ENCODE data around the gene PCDH9.

The PCDH9 gene

DNA sequence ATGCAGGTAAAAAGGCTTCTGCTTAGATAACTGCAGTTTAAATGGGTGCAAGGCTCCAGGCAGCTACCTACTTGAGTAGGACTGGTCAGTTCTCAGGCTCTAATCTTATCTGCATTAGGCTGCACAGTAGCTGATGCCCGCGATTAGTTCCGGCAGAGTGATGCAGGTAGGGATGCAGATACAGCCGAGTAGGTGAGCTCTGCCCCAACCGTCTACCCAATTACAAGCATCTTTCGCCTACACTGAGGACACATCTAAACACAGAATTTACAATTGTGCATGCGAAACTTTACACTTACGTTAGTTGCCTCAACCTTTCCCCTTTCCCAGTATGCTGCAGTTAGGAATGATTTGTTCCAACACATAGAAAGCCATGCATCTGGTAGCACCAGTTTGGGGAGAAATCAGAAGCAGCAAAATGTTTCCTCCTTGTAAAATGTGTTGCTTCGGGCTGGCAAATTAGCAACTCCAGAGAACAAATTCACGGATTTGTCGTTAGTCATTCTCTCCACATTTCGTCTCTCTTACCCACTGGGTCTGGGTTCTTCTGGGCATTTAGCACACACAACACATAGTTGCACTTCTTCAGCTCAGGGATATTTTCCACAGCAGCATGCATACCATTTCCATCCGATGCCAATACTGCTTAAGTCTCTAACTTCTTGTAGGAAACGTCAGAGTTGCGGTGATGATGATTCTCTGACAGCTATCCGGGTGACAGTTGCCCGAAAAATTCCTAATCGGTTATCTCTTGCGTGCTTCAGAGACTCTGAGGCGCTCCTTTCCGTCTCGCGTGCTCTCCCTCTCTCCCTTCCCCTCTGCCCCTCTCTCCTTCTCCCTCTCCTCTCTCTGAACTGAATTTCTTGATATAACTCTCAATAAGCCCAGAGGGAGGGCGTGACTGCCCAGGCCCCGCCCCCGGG, at the start of gene PCDH9:
TSS of gene PCDH9 (minus strand) at position 856 of the 923 bp plus-strand sequence. CDS start 1,896 bp downstream, outside the sequence.
- no peak for DNase-seq

GRCh38 chr13:67278235-67278634, 48.1 kb upstream of the PCDH9 start:
- no peak for DNase-seq

DNA sequence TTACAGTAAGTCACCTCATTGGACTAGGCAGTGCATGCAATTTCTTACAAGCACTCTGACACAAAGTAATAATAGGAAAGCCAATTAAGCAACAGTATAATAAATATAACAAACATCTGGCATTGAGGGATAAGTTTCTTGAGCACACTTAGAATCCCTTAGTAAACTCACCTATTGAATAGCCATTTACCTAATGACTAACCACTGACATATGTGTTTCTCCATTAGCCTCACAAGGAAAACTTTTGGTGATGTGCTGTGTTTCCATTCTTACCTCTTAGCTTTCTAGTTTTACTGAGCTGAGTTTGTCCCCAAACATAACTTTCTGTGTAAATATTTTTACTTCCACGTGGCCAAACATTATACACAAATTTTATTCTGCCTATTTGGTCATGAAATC, 47.4 kb upstream of the PCDH9 start:
- DNase-seq: no peak

GRCh38 chr13:67275351-67275960, 45.3 kb upstream of the PCDH9 start:
- no peak for DNase-seq

GRCh38 chr13:67273001-67273400, 42.9 kb upstream of the PCDH9 start:
- no peak for DNase-seq

DNA sequence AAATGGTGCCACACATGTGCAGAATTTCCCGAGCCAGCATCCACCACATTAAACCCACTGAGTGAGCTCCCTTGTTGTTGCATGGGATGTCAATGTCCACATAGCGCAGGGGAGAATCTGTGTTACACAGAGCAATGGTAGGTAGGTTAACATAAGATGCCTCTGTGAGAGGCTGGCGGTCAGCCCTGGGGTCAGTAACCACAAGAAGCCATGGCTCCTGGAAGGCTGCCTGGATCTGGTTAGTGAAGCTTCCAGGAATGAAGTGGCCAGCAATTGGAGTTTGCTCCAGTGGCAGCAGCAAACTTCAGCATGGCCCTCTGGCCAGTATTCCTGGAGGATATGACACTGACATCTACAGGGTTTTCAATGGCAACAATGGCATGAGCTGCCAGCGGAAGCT, 37.0 kb upstream of the PCDH9 start:
- no peak for DNase-seq

DNA sequence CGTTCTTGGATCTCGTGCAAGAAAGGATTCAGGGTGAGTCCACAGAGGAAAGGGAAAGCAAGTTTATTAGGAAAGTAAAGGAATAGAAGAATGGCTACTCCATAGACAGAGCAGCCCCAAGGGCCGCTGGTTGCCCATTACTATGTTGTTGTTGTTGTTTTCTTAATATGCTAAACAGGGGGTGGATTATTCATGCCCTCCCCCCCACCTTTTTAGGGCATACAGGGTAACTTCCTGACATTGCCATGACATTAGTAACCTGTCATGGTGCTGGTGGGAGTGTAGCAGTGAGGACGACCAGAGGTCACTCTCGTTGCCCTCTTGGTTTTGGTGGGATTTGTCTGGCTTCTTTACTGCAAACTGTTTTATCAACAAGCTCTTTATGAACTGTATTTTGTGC, 29.1 kb upstream of the PCDH9 start:
- DNase-seq: no peak

GRCh38 chr13:67258482-67258881, 28.3 kb upstream of the PCDH9 start:
- no peak for DNase-seq

GRCh38 chr13:67238861-67239260, 8.7 kb upstream of the PCDH9 start:
- no peak for DNase-seq

- no peak for DNase-seq
Observed at GRCh38 chr13:67238277-67238859, 8.2 kb upstream of the PCDH9 start.

DNA sequence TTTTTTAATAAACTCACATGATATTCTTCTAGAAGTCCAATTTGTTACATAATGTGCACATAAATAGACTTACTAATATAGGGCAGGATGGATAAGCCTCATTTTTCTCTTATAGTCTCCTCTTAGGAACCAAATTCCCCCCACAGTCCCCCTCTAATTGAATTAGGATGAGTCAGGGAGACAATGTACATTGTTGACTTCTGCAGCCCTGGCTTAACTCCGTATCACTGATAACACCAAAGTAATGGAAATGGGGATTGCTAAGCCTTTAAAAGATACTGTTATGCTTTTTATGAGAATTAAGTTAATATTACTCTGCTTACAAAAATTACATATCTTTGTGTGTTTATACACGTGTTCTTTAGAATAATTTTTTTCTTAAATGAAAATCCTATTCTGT, 5.1 kb upstream of the PCDH9 start:
- DNase-seq: no peak

GRCh38 chr13:67232384-67232783, 2.2 kb upstream of the PCDH9 start:
- no peak for DNase-seq

DNA sequence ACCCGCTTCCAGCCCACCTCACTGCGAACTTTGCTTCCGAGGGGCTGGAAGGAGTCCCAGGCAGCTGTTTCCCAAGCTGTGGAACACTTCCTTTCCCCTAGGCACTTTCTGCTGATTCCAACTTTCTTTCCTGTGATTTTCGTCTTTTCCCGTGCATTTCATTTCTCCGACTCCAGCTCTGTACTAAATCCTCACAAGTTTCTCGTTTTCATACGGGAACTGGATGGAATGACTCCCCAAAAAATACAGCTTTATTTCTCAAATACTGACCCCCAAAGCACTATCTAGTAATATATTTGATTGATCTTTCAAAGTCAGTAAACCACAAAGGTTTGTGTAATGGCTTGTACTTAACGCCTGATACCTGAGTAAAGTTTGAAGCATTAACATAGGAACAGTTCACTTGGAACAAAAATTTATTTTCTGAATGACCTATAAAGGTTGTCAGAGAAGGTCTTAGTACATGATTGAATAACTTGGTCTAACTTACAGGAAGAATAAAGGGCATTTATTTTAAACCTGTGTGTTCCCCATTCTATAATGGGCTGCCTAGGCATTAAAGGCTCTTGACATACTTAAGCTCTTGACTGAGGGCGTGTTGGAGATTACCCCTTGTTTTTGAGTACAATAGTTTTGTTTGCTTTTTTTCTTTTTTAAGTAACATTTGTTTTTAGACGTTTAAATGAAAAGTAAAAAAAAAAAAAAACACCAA, 1.3 kb upstream of the PCDH9 start:
- DNase-seq: no peak

GRCh38 chr13:67230404-67231288, 510 bp upstream of the PCDH9 start:
- DNase-seq: peak; percentile 82

DNA sequence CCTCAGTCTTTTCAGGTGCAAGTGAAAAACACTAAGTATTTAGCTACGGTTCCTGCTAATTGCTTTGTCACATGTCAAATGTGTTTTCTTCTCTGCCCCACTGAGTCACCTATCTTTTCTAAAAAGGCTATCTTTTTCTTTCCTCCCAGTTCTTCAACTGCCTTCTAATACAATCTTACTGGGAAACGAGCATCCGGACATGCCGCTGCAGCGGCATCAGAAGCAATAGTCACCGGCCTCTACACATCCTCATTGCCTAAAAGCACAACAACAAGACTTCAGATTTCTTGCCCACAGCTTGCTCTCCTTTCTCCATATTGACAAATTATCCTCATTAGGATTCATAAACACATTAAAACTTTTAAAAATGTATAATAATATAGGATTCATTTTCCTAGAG, 1.2 kb downstream of the PCDH9 start:
- no peak for DNase-seq

GRCh38 chr13:67228031-67228430, 2.1 kb downstream of the PCDH9 start:
- DNase-seq: no peak

- no peak for DNase-seq
Observed at GRCh38 chr13:67227131-67227983, 2.8 kb downstream of the PCDH9 start.

- DNase-seq: no peak
Observed at GRCh38 chr13:67226696-67227095, 3.4 kb downstream of the PCDH9 start.

- no peak for DNase-seq
Observed at GRCh38 chr13:67225252-67226159, 4.6 kb downstream of the PCDH9 start.

Measured in NCI-H510A (cell line).